ENCODE results near the gene DPAGT1.

DNA sequence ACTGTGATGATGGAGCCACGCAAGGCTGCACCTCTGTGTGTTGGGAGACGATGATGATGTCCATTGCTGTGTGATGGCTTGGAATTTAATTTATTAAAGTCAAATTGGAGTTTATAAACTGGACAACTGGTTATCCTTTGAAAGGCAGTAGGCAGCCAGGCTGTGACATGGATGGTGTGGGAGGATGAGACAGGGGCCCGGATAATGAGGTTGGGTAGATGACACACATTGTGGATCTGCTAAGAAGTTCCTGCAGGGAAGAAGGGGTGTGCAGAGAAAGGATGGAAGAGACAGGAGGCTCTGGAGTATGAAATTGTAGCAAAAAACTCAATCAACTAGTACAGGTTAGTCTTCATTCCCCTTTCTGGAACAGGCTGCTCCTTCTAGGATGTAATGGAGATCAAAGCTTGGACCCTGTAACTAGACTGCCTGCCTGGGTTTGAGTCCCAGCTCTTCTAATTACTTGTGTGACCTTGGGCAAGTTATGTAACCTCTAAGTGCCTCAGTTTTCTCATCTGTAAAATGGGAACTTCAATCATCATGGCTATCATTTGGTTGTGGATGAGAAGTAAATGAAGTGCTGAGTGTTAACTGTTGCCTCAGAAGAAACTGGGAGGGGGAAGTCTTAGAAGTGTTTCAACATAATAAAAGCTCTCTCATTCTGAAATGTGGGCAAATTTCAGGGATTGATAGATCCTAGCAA is 15.5 kb upstream of the DPAGT1 start:
- TF ChIP-seq, protein P1, sequence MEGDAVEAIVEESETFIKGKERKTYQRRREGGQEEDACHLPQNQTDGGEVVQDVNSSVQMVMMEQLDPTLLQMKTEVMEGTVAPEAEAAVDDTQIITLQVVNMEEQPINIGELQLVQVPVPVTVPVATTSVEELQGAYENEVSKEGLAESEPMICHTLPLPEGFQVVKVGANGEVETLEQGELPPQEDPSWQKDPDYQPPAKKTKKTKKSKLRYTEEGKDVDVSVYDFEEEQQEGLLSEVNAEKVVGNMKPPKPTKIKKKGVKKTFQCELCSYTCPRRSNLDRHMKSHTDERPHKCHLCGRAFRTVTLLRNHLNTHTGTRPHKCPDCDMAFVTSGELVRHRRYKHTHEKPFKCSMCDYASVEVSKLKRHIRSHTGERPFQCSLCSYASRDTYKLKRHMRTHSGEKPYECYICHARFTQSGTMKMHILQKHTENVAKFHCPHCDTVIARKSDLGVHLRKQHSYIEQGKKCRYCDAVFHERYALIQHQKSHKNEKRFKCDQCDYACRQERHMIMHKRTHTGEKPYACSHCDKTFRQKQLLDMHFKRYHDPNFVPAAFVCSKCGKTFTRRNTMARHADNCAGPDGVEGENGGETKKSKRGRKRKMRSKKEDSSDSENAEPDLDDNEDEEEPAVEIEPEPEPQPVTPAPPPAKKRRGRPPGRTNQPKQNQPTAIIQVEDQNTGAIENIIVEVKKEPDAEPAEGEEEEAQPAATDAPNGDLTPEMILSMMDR (IDR thresholded peaks at IDR 0.05): no peak
- TF ChIP-seq POLR2A (IDR thresholded peaks at IDR 0.05): no peak
